Central memory CD8-positive, alpha-beta T cell (primary cell): ENCODE results near the gene SLC25A44.
"Not testable (repeated sequence)": the region's sequence is repeated elsewhere in the genome, so short reads cannot be mapped to it uniquely, and the experiment has no call there.

Source experiments
- ATAC-seq: fragments of 150-1000 bp; cut with Tn5 transposase; replicated peaks from 2 replicates; pipeline ENCODE4 v1.10.0; 2022; ENCODE audit warnings: mild to moderate bottlenecking, moderate FRiP score, moderate number of reproducible peaks; ENCODE audit not compliant: poor library complexity, severe bottlenecking; ENCODE audit errors: extremely low read depth
- DNase-seq, 2 donors: peaks; one replicate each; pipeline ENCODE4 v3.0.0; 2021; ENCODE audit warnings: low spot score in 2 of 2
- H3K27ac Mint-ChIP-seq: one replicate; pipeline ENCODE4 v1.8.0; 2022; ENCODE audit warnings: low read depth, mild to moderate bottlenecking, moderate library complexity, mixed read lengths
- H3K27me3 Mint-ChIP-seq: one replicate; pipeline ENCODE4 v1.8.0; 2022; ENCODE audit warnings: mixed read lengths
- H3K36me3 Mint-ChIP-seq: one replicate; pipeline ENCODE4 v1.8.0; 2022; ENCODE audit warnings: mild to moderate bottlenecking, moderate library complexity, mixed read lengths; ENCODE audit not compliant: insufficient read depth
- H3K4me1 Mint-ChIP-seq: one replicate; pipeline ENCODE4 v1.8.0; 2022; ENCODE audit warnings: mixed read lengths
- H3K4me3 Mint-ChIP-seq: one replicate; pipeline ENCODE4 v1.8.0; 2022; ENCODE audit warnings: mild to moderate bottlenecking, moderate library complexity, mixed read lengths
- H3K9me3 Mint-ChIP-seq: one replicate; pipeline ENCODE4 v1.8.0; 2022; ENCODE audit warnings: mixed read lengths

SLC25A44 gene

DNA sequence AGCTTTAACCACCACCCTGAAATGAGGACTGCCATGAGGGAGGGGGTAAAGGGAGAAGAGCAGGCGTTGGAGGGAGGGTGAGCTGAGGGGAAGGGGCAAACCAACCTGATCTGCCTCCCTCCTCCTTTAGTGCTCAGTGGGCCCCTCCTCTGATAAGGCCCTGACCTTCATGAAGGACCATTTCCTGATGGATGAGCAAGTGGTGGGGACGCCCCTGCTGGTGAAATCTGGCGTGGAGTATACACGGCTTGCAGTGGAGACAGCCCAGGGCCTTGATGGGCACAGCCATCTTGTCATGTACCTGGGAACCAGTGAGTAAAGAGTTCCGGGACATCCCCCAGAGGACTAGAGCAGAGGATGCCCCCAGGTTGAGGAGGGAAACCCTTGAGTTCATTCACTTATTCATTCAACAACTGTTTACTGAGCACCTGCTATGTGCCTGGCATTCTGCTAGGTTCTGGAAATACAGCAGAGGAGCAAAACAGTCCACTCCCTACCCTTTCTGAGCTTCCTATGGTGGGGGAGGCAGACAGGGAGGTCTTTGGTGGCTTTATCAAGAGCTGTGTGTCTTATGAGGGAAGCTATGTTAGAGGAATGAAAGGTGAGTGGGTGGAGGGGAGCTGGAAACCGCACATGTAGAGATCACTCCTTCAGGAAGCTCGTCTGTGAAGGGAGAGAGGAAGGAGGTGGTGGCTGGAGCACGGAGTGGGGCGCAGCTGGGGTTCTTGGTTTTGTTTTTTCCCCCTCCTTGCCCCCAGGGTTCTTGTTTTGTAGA, 21.0 kb upstream of the SLC25A44 start:
- Mint-ChIP-seq H3K9me3 (no peaks in the 10 kb centered on the region), H3K36me3 (peaks cover 19% of the 10 kb centered on the region), H3K4me3 (no peak overlapping the region), H3K27ac (peak overlapping the region; percentile 16), H3K27me3 (no peaks in the 10 kb centered on the region), H3K4me1 (peaks cover under 1% of the 10 kb centered on the region)
- DNase-seq (no peak), ATAC-seq (no peak)

- Mint-ChIP-seq H3K27me3 (no peaks in the 10 kb centered on the region), H3K27ac (no peak overlapping the region), H3K36me3 (peaks cover 15% of the 10 kb centered on the region), H3K4me1 (peaks cover 7% of the 10 kb centered on the region), H3K4me3 (no peak overlapping the region), H3K9me3 (no peaks in the 10 kb centered on the region)
- DNase-seq (no peak), ATAC-seq (no peak)
Measured at GRCh38 chr1:156176610-156177210, 17.2 kb upstream of the SLC25A44 start.

DNA sequence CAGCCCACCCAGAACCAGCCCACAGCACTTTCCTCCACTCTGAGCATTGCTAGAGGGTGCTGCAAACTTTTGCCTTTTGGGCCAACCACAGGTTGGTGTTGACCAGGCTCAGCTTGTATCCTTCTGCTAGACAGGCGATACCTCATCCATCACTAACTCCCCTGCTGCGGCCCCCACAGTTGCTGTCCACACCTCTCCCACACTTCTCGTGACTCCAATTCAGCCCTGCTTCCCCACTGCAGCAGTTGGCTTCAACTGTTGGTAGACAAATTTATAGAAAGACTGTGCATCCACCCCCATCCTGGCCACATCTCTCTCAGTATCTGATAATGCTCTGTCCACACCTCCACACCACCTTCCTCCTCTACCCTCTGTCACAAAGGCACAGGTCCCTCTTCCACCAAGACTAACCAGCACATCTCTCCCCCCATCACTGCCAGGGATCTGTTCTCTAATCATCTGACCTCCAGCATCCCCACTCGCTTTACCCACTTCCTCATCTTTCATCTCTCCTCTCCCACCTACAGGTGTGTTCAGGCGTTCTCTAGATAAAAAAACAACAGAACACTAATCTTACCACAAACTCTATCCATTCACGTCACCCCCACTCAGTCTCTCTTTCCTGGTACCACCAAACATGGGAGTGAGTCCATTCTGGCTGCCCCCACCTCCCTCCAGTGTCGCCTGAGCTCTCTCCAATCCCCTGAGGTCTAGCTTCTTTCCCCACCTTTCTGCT, 15.8 kb upstream of the SLC25A44 start:
- Mint-ChIP-seq H3K4me1 (peaks cover 7% of the 10 kb centered on the region), H3K27ac (no peak overlapping the region), H3K9me3 (no peaks in the 10 kb centered on the region), H3K4me3 (no peak overlapping the region), H3K36me3 (peaks cover 12% of the 10 kb centered on the region), H3K27me3 (no peaks in the 10 kb centered on the region)
- no peak for DNase-seq
- no peak for ATAC-seq

GRCh38 chr1:156180471-156180870, 13.4 kb upstream of the SLC25A44 start:
- Mint-ChIP-seq H3K9me3 (no peaks in the 10 kb centered on the region), H3K4me3 (no peak overlapping the region), H3K27ac (no peak overlapping the region), H3K4me1 (peaks cover 7% of the 10 kb centered on the region), H3K36me3 (peaks cover 9% of the 10 kb centered on the region), H3K27me3 (no peaks in the 10 kb centered on the region)
- ATAC-seq, result no peak
- DNase-seq, result no peak

GRCh38 chr1:156181391-156181924, 12.4 kb upstream of the SLC25A44 start:
- H3K27ac Mint-ChIP-seq, H3K36me3 Mint-ChIP-seq, DNase-seq, H3K9me3 Mint-ChIP-seq, ATAC-seq, H3K4me1 Mint-ChIP-seq, H3K4me3 Mint-ChIP-seq, H3K27me3 Mint-ChIP-seq: not testable (repeated sequence)

DNA sequence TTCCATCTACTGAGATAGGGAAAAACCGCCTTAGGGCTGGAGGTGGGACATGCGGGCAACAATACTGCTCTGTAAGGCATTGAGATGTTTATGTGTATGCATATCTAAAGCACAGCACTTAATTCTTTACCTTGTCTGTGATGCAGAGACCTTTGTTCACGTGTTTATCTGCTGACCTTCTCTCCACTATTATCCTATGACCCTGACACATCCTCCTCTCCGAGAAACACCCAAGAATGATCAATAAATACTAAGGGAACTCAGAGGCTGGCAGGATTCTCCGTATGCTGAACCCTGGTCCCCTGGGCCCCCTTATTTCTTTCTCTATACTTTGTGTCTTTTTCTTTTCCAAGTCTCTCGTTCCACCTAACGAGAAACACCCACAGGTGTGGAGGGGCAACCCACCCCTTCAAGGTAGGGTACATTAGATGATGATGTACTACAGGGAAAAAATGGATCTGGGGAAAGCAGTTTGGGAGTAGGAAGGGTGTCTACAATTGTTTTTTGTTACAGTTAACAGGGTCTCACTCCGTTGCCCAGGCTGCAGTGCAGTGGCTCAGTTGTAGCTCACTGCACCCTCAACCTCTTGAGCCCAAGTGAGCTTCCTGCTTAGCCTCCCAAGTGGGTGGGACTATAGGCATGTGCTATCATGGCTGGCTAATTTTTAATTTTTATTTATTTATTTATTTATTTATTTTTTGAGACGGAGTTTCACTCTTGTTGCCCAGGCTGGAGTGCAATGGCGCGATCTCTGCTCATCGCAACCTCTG, 11.7 kb upstream of the SLC25A44 start:
- not testable (repeated sequence) for H3K4me1 Mint-ChIP-seq, ATAC-seq, H3K36me3 Mint-ChIP-seq, H3K9me3 Mint-ChIP-seq, H3K27me3 Mint-ChIP-seq, H3K27ac Mint-ChIP-seq, DNase-seq, H3K4me3 Mint-ChIP-seq

GRCh38 chr1:156186347-156187177, 7.3 kb upstream of the SLC25A44 start:
- H3K27me3 Mint-ChIP-seq, H3K4me3 Mint-ChIP-seq, ATAC-seq, H3K36me3 Mint-ChIP-seq, H3K9me3 Mint-ChIP-seq, H3K27ac Mint-ChIP-seq, DNase-seq, H3K4me1 Mint-ChIP-seq: not testable (repeated sequence)

DNA sequence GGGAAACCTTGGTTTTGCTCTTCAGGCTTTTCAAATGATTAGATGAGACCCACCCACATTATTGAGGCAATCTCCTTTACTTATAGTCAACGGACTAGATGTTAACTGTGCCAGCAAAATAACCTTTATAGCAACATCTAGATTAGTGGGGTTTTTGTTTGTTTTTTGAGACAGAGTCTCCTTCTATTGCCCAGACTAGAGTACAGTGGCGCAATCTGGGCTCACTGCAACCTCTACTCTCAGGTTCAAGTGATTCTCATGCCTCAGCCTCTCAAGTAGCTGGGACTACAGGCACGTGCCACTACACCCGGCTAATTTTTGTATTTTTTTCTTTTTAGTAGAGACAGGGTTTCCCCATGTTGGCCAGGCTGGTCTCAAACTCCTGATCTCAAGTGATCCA, 3.6 kb upstream of the SLC25A44 start:
- H3K27ac Mint-ChIP-seq, H3K27me3 Mint-ChIP-seq, ATAC-seq, H3K4me3 Mint-ChIP-seq, DNase-seq, H3K36me3 Mint-ChIP-seq, H3K9me3 Mint-ChIP-seq: not testable (repeated sequence)
- peaks cover 18% of the 10 kb centered on the region for H3K4me1 Mint-ChIP-seq

DNA sequence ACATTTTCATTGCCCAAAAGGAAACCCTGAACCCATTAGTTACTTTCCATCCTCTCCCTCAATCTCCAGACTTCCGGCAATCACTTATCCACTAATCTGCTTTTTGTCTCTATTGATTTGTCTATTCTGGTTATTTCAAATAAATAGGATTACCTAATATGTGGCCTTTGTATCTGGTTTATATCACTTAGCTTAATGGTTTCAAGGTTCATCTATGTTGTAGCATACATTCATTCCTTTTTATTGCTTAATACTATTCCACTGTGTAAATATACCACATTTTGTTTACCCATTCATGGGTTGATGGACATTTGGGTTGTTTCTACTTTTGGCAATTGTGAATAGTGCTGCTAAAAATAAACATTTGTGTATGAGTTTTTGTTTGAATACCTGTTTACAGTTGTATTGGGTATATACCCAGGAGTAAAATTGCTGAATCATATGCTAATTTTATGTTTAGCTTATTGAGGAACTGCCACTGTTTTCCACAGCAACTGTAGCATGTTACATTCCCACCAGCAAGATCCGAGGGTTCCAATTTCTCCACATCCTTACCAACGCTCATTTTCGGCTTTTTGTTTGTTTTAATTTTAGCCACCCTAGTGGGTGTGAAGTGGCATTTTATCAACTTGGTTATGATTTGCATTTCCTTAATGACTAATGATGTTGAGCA, 2.5 kb upstream of the SLC25A44 start:
- no peak for ATAC-seq
- Mint-ChIP-seq H3K4me3 (no peak overlapping the region), H3K27ac (no peak overlapping the region), H3K27me3 (no peaks in the 10 kb centered on the region), H3K36me3 (peaks cover 10% of the 10 kb centered on the region), H3K9me3 (no peaks in the 10 kb centered on the region), H3K4me1 (peaks cover 27% of the 10 kb centered on the region)
- no peak for DNase-seq

GRCh38 chr1:156193208-156193487, 756 bp upstream of the SLC25A44 start:
- Mint-ChIP-seq H3K27me3 (no peaks in the 10 kb centered on the region), H3K36me3 (peaks cover 10% of the 10 kb centered on the region), H3K4me3 (peak overlapping the region; percentile 97), H3K9me3 (no peaks in the 10 kb centered on the region), H3K27ac (peak overlapping the region; percentile 94), H3K4me1 (peaks cover 37% of the 10 kb centered on the region)
- no peak for DNase-seq
- no peak for ATAC-seq

- H3K4me3 Mint-ChIP-seq, result peak overlapping the region; percentile 97
Measured at GRCh38 chr1:156194300-156194652, 372 bp downstream of the SLC25A44 start.

More at GRCh38 chr1:156194300-156194652, 372 bp downstream of the SLC25A44 start:
- Mint-ChIP-seq H3K9me3 (no peaks in the 10 kb centered on the region), H3K36me3 (peaks cover 12% of the 10 kb centered on the region), H3K4me1 (peaks cover 48% of the 10 kb centered on the region), H3K27me3 (no peaks in the 10 kb centered on the region), H3K27ac (peak overlapping the region; percentile 94)
- DNase-seq (no peak), ATAC-seq (no peak)
